DMS153 treated with DMSO at 0.1 percent for 48 hours (cell line): ENCODE measurements around the gene PNMT.

Source experiments
- DNase-seq: peaks from one replicate; lab custom pipeline; 2025; ENCODE audit not compliant: unreplicated experiment; lab: John Stamatoyannopoulos, UW

PNMT gene

GRCh38 chr17:39633570-39634183 is 34.6 kb upstream of the PNMT start:
- no peak for DNase-seq

- DNase-seq = peak; percentile 22
These were observed 33.8 kb upstream of the PNMT start for GRCh38 chr17:39634384-39634871.

DNA sequence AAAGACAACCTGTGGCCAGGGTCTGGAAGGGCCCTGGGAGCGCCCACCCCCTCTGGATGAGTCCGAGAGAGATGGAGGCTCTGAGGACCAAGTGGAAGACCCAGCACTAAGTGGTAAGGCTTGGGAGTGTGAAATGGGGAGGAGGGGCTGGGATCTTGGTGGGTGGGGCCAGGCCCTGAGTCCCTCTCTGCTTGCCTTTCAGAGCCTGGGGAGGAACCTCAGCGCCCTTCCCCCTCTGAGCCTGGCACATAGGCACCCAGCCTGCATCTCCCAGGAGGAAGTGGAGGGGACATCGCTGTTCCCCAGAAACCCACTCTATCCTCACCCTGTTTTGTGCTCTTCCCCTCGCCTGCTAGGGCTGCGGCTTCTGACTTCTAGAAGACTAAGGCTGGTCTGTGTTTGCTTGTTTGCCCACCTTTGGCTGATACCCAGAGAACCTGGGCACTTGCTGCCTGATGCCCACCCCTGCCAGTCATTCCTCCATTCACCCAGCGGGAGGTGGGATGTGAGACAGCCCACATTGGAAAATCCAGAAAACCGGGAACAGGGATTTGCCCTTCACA is 32.6 kb upstream of the PNMT start:
- no peak for DNase-seq

DNA sequence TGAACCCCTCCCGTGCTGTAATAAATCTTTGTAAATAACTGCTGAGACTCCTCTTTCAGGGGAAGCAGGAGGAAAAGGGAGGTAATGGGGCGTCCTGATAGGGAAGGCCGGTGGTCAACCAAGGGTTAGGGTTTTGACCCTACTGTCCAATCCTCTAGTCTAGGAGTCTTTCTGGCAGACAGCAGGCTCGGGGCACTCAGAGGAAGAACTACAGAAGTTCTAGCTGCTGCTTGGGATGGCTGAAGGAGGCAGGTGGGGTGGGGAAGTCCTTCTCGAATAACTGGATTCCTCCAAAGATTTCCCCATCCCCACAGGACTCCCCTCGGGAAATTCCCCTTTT is 31.7 kb upstream of the PNMT start:
- DNase-seq = no peak

DNA sequence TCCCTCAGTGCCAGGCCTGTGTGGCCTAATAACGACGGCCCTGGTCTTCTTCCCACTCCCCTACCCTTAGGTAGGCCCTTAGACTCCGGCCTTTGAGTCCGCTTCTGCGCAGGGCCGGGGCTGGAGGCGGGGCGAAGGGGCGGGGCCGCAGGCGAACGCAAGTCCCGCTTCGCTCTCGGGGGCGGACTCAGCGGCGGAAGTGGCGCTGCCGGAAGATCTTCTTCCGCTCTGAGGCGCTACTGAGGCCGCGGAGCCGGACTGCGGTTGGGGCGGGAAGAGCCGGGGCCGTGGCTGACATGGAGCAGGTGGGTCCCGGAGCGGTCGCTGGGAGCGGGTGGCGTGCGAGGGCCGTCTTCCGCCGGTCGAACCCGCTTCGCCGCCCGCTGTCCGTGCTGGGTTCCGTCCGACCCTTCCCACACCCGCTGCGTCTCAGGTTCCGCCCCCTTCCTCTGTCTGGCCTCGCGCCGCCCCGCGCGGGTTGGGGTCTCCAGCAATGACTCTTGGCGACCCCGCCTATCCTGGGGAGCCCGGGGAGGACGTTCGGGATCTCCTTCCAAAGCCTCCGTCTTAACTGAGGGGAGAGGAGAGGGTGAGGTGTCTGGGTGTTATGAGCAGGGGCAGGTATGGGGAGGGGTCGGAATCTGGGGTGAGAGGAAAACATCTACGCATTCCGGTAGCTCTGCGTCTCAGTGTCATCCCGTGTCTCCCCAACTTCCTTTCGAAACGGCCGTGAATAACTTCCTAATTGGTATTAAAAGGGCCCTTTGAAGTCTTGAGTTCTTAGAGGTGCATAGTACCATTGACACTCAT is 31.1 kb upstream of the PNMT start, which contains the start of gene STARD3:
Gene STARD3, plus strand, starts transcription at position 218 of the 810 bp plus-strand sequence. CDS start 16,388 bp downstream, outside the sequence.
- peak; percentile 50 for DNase-seq

DNA sequence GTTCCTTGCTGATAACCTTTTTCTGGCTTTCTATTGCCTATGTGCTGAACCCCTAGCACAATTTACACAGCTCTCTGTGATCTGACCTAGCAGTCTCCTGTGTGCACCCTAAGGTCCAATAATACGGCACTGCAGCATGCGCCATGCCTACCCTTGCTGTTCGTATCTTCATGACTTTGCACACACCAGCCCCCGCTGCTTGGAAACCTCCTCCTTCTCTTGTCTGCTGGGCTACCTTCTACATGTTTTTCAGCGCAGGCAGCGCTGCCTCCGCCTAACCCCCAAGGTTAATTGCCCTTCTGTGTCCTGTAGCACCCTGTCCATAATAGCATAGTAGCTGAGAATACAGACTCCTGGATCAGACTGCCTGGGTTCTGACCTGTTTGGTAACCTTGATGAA is 29.9 kb upstream of the PNMT start:
- no peak for DNase-seq

DNA sequence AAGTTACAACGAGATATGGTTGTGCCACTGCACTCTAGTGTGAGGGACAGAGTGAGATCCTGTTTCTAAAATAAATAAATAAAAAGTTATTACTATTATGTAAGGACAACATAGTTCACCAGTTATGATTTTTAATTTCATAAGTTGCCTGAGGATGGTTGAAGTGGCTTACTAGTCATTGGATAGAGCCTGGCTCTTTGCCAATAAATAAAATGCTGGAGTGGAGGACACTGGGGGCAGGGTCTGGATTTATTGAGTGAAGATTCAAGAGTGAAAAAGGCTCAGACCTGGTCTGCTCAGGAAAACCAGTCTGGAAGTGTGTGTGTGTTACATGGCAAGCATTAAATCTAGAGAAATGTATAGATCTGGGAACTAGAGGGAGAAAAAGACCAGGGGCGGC is 29.2 kb upstream of the PNMT start:
- no peak for DNase-seq

GRCh38 chr17:39639566-39640458 is 28.4 kb upstream of the PNMT start:
- no peak for DNase-seq

- DNase-seq = no peak
These were observed 27.6 kb upstream of the PNMT start for GRCh38 chr17:39640591-39641031.

- DNase-seq = no peak
These were observed 27.2 kb upstream of the PNMT start for GRCh38 chr17:39641097-39641496.

DNA sequence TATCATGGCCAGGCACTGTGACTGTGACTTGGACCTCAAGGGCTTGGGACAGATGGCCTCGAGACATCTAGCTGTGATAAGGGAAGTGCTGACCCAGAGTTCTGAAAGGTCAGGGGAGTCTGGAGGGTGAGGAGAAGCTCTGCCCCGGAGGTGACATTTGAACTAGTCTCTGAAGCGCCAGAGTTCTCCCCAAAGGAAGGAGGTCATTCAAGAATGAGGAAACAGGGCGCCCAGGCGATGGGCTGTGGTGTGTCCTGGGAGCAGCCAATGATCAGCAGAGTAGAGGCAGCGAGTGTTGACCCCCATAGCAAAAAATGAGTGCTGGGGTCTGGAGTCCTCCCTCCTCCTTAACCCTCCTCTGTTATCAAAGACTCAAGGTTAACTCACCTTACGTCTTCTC is 26.4 kb upstream of the PNMT start:
- DNase-seq = no peak

GRCh38 chr17:39642291-39643074 is 25.8 kb upstream of the PNMT start:
- DNase-seq = no peak

- DNase-seq = no peak
These were observed 25.0 kb upstream of the PNMT start for GRCh38 chr17:39643271-39643670.

GRCh38 chr17:39647256-39647655 is 21.0 kb upstream of the PNMT start:
- no peak for DNase-seq

- no peak for DNase-seq
These were observed 19.5 kb upstream of the PNMT start for GRCh38 chr17:39648616-39649366.

DNA sequence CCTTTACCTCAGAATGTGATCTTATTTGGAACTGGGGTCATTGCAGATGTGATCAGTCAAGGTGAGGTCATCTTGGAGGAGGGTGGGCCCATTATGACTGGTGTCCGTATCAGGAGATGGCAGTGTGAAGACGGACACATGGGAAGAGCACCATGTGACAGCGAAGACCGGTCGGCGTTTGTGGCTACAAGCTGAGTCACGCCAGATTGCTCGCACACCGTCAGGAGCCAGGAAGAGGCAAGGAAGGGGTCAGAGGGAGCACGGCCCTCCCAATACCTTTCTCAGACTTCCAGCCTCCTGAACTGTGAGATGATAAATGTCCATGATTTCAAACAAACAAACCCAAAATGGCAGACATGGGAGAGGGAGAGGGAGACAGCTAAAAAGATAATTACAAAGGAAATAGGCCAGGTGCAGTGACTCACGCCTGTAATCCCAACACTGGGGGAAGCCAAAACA is 18.1 kb upstream of the PNMT start:
- no peak for DNase-seq

GRCh38 chr17:39651923-39652586 is 16.2 kb upstream of the PNMT start:
- DNase-seq = no peak

GRCh38 chr17:39652587-39653315 is 15.5 kb upstream of the PNMT start:
- no peak for DNase-seq
